ENCODE measurements around the gene LUC7L3.

- TF ChIP-seq CTCF (IDR thresholded peaks at IDR 0.05) (no peak), POLR2A (IDR thresholded peaks at IDR 0.05) (no peak), POLR2AphosphoS5 (IDR thresholded peaks at IDR 0.05; ENCODE audit: insufficient read depth in 1 of 2, low read depth in 1 of 2) (no peak)
Observed at GRCh38 chr17:50680126-50680525, 39.3 kb upstream of the LUC7L3 start.

All from vagina (tissue), 2 donors.